Measurements from ENCODE around the gene TPCN2. TPM values are rescaled to one million over a fixed set of nuclear protein-coding genes. Genes with fewer than 3 reads are reported as not detected.
"Not testable (repeated sequence)": the region's sequence is repeated elsewhere in the genome, so short reads cannot be mapped to it uniquely, and the experiment has no call there.

The TPCN2 gene
- total RNA-seq (2014; rRNA removed; shearing (Covaris generic)), result 21.9 and 25.1 TPM in 2 replicates

- DNase-seq (ENCODE audit: low spot score), result peak; percentile 97
Measured at GRCh38 chr11:69048694-69049489, at the start of gene TPCN2. TPCN2 (plus strand) TSS chr11:69048932; CDS start chr11:69048998, 66 bp downstream.

GRCh38 chr11:68999093-68999747 lies 49.5 kb upstream of the TPCN2 start:
- no peak for DNase-seq (ENCODE audit: low spot score)

- not testable (repeated sequence) for DNase-seq (ENCODE audit: low spot score)
Measured at GRCh38 chr11:68999748-69000355, 48.9 kb upstream of the TPCN2 start.

GRCh38 chr11:69000391-69000790 lies 48.3 kb upstream of the TPCN2 start:
- DNase-seq (ENCODE audit: low spot score), result no peak

GRCh38 chr11:69000831-69001242 lies 47.9 kb upstream of the TPCN2 start:
- peak; percentile 32 for DNase-seq (ENCODE audit: low spot score)

GRCh38 chr11:69001243-69002081 lies 47.3 kb upstream of the TPCN2 start:
- no peak for DNase-seq (ENCODE audit: low spot score)

- DNase-seq (ENCODE audit: low spot score), result no peak
Measured at GRCh38 chr11:69002110-69002569, 46.6 kb upstream of the TPCN2 start.

GRCh38 chr11:69002570-69003231 lies 46.0 kb upstream of the TPCN2 start:
- DNase-seq (ENCODE audit: low spot score), result no peak

- no peak for DNase-seq (ENCODE audit: low spot score)
Measured at GRCh38 chr11:69003301-69003865, 45.3 kb upstream of the TPCN2 start.

GRCh38 chr11:69003866-69004367 lies 44.8 kb upstream of the TPCN2 start:
- no peak for DNase-seq (ENCODE audit: low spot score)

- DNase-seq (ENCODE audit: low spot score), result no peak
Measured at GRCh38 chr11:69004411-69005182, 44.1 kb upstream of the TPCN2 start.

GRCh38 chr11:69005183-69005630 lies 43.5 kb upstream of the TPCN2 start:
- DNase-seq (ENCODE audit: low spot score), result no peak

- DNase-seq (ENCODE audit: low spot score), result no peak
Measured at GRCh38 chr11:69005631-69006368, 42.9 kb upstream of the TPCN2 start.

- DNase-seq (ENCODE audit: low spot score), result no peak
Measured at GRCh38 chr11:69006816-69007215, 41.9 kb upstream of the TPCN2 start.

- DNase-seq (ENCODE audit: low spot score), result no peak
Measured at GRCh38 chr11:69007975-69008381, 40.8 kb upstream of the TPCN2 start.

- DNase-seq (ENCODE audit: low spot score), result peak; percentile 83
Measured at GRCh38 chr11:69008737-69009440, 39.8 kb upstream of the TPCN2 start.

GRCh38 chr11:69009441-69010211 lies 39.1 kb upstream of the TPCN2 start:
- DNase-seq (ENCODE audit: low spot score), result no peak

Data from HT-29 (cell line).